Measurements from ENCODE around the gene RAB36.

DNA sequence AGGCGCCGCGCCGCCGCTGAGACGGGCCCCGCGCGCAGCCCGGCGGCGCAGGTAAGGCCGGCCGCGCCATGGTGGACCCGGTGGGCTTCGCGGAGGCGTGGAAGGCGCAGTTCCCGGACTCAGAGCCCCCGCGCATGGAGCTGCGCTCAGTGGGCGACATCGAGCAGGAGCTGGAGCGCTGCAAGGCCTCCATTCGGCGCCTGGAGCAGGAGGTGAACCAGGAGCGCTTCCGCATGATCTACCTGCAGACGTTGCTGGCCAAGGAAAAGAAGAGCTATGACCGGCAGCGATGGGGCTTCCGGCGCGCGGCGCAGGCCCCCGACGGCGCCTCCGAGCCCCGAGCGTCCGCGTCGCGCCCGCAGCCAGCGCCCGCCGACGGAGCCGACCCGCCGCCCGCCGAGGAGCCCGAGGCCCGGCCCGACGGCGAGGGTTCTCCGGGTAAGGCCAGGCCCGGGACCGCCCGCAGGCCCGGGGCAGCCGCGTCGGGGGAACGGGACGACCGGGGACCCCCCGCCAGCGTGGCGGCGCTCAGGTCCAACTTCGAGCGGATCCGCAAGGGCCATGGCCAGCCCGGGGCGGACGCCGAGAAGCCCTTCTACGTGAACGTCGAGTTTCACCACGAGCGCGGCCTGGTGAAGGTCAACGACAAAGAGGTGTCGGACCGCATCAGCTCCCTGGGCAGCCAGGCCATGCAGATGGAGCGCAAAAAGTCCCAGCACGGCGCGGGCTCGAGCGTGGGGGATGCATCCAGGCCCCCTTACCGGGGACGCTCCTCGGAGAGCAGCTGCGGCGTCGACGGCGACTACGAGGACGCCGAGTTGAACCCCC is 35.8 kb downstream of the RAB36 start:
- no peak for TF ChIP-seq POLR2A (IDR thresholded peaks at IDR 0.05)
- TF ChIP-seq, protein P1, sequence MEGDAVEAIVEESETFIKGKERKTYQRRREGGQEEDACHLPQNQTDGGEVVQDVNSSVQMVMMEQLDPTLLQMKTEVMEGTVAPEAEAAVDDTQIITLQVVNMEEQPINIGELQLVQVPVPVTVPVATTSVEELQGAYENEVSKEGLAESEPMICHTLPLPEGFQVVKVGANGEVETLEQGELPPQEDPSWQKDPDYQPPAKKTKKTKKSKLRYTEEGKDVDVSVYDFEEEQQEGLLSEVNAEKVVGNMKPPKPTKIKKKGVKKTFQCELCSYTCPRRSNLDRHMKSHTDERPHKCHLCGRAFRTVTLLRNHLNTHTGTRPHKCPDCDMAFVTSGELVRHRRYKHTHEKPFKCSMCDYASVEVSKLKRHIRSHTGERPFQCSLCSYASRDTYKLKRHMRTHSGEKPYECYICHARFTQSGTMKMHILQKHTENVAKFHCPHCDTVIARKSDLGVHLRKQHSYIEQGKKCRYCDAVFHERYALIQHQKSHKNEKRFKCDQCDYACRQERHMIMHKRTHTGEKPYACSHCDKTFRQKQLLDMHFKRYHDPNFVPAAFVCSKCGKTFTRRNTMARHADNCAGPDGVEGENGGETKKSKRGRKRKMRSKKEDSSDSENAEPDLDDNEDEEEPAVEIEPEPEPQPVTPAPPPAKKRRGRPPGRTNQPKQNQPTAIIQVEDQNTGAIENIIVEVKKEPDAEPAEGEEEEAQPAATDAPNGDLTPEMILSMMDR (IDR thresholded peaks at IDR 0.05): no peak
